Karpas-422 (cell line): ENCODE data around the gene NRP2. TPM values are rescaled to one million over a fixed set of nuclear protein-coding genes. Genes with fewer than 3 reads are reported as not detected.

Experiments
- DNase-seq: peaks from one replicate; pipeline ENCODE4 v3.0.0-alpha.2; 2015
- H2AFZ ChIP-seq: fragments of 200-600 bp; sonication (generic); 2 replicates; pipeline ENCODE4 v1.6.1; 2014; ENCODE audit warnings: antibody characterized with exemption, low read length, mixed read lengths
- H3K27ac ChIP-seq: fragments of 200-600 bp; sonication (generic); 2 replicates; pipeline ENCODE4 v1.5.1; 2014; ENCODE audit warnings: mild to moderate bottlenecking, low read length, moderate library complexity
- H3K27me3 ChIP-seq: fragments of 200-600 bp; sonication (generic); 2 replicates; pipeline ENCODE4 v1.6.1; 2014; ENCODE audit warnings: low read length, mixed read lengths
- H3K36me3 ChIP-seq: fragments of 200-600 bp; sonication (generic); 2 replicates; pipeline ENCODE4 v1.6.1; 2014; ENCODE audit warnings: low read length, mixed read lengths; ENCODE audit not compliant: insufficient read depth
- H3K4me1 ChIP-seq: fragments of 200-600 bp; sonication (generic); 2 replicates; pipeline ENCODE4 v1.6.1; 2014; ENCODE audit warnings: mild to moderate bottlenecking, low read length, mixed read lengths
- H3K4me2 ChIP-seq: fragments of 200-600 bp; sonication (generic); 2 replicates; pipeline ENCODE4 v1.6.1; 2014; ENCODE audit warnings: low read length, low read depth, mild to moderate bottlenecking; ENCODE audit not compliant: poor library complexity, severe bottlenecking
- H3K4me3 ChIP-seq: fragments of 200-600 bp; sonication (generic); 2 replicates; pipeline ENCODE4 v1.5.1; 2014; ENCODE audit warnings: mild to moderate bottlenecking, antibody characterized with exemption, low read length, mixed read lengths
- H3K79me2 ChIP-seq: fragments of 200-600 bp; sonication (generic); 2 replicates; pipeline ENCODE4 v1.6.1; 2014; ENCODE audit warnings: mild to moderate bottlenecking, low read length, mixed read lengths
- H3K9ac ChIP-seq: fragments of 200-600 bp; sonication (generic); 2 replicates; pipeline ENCODE4 v1.6.0; 2014; ENCODE audit warnings: low read length
- H3K9me2 ChIP-seq: fragments of 200-600 bp; sonication (generic), shearing (Covaris generic); replicated peaks from 2 replicates; pipeline ENCODE4 v1.6.0; 2014; ENCODE audit warnings: mild to moderate bottlenecking, low read length, moderate library complexity; ENCODE audit not compliant: insufficient read depth
- H3K9me3 ChIP-seq: fragments of 300-700, 200-600 bp; sonication (generic); 2 replicates; pipeline ENCODE4 v1.6.1; 2014; ENCODE audit warnings: low read length, mixed read lengths
- H4K20me1 ChIP-seq: fragments of 200-600 bp; sonication (generic); 2 replicates; pipeline ENCODE4 v1.6.1; 2014; ENCODE audit warnings: mild to moderate bottlenecking, antibody characterized with exemption, low read length, low read depth; ENCODE audit not compliant: insufficient read depth
- total RNA-seq: library from RNA; depleted of rRNA; stranded (reverse); fragments of >200 nt; shearing (Covaris generic); gene quantifications from 2 replicates; pipeline ENCODE4 v1.2.3, GENCODE V29; 2014; ENCODE audit warnings: low replicate concordance

NRP2 gene
- total RNA-seq, 1 experiment from 2014 or later: 4.4 TPM

DNA sequence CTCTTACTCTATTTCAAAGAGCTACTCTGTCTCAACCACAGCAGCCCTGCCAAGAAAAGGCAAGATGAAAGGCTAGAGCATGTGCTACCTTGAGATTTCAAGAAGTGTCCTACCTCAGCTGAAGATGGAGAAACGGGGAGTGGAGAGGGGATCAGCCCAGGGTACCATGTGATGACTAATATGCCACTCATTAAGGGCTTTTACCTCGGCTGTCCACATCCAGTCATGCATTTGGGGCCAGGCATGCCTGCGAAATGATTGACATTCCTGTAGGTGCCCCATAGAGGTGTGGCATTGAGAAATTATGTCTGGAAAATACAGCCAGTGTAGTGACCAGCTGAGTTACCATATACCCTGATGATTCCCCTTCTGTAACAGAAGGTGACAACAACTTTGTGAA lies 96.1 kb downstream of the NRP2 start:
- Histone ChIP-seq H3K9ac (no peak overlapping the region), H3K4me3 (no peak overlapping the region), H3K36me3 (no peaks in the 10 kb centered on the region), H3K9me2 (no peaks in the 10 kb centered on the region), H3K79me2 (no peaks in the 10 kb centered on the region), H3K27ac (no peak overlapping the region), H3K27me3 (no peaks in the 10 kb centered on the region), H4K20me1 (no peaks in the 10 kb centered on the region), H2AFZ (no peak overlapping the region), H3K4me2 (no peak overlapping the region), H3K4me1 (peaks cover 14% of the 10 kb centered on the region; the same call in 1 of the 2 replicates), H3K9me3 (no peaks in the 10 kb centered on the region)
- no peak for DNase-seq

GRCh38 chr2:205780645-205781044 lies 98.3 kb downstream of the NRP2 start:
- no peak overlapping the region for H3K4me2 ChIP-seq
- no peak overlapping the region for H3K4me3 ChIP-seq
- H3K9ac ChIP-seq: no peak overlapping the region
- no peaks in the 10 kb centered on the region for H3K9me3 ChIP-seq
- H3K9me2 ChIP-seq: no peaks in the 10 kb centered on the region
- no peak overlapping the region for H3K27ac ChIP-seq
- no peak overlapping the region for H2AFZ ChIP-seq
- no peaks in the 10 kb centered on the region for H3K27me3 ChIP-seq
- H4K20me1 ChIP-seq: no peaks in the 10 kb centered on the region
- H3K36me3 ChIP-seq: no peaks in the 10 kb centered on the region
- H3K79me2 ChIP-seq: no peaks in the 10 kb centered on the region
- DNase-seq: no peak
- H3K4me1 ChIP-seq: no peaks in the 10 kb centered on the region

- no peak for DNase-seq
- Histone ChIP-seq H3K4me1 (no peaks in the 10 kb centered on the region), H3K27ac (no peak overlapping the region)
Measured at GRCh38 chr2:205781244-205781931, 99.1 kb downstream of the NRP2 start.

DNA sequence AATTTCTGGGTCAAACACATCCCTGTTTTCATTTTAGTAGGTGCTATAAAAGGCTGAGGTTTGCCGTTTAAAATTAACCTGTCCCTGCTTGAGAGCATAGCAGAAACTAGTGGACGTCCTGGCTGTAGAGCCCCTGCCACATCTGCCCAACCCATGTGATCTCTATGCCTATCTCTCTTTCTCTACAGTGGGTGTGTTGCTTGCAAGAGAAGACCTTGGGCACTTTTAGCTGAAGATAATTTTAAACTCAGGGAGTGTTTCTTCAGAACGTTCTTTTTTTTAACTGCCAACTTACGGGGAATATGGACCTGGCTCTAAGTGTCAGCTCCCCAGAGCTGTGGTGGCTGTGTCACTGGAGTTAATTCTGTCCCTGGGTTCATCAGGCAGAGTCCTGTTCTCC lies 100.6 kb downstream of the NRP2 start:
- Histone ChIP-seq H3K4me2 (no peak overlapping the region), H2AFZ (no peak overlapping the region), H3K79me2 (no peaks in the 10 kb centered on the region), H3K27ac (no peak overlapping the region), H3K36me3 (no peaks in the 10 kb centered on the region), H3K9ac (no peak overlapping the region), H3K4me3 (no peak overlapping the region), H3K9me2 (no peaks in the 10 kb centered on the region), H3K9me3 (no peaks in the 10 kb centered on the region), H3K4me1 (no peaks in the 10 kb centered on the region), H4K20me1 (no peaks in the 10 kb centered on the region), H3K27me3 (no peaks in the 10 kb centered on the region)
- no peak for DNase-seq

More at GRCh38 chr2:205781244-205781931, 99.1 kb downstream of the NRP2 start:
- Histone ChIP-seq H2AFZ (no peak overlapping the region), H4K20me1 (no peaks in the 10 kb centered on the region), H3K79me2 (no peaks in the 10 kb centered on the region), H3K4me2 (no peak overlapping the region), H3K4me3 (no peak overlapping the region), H3K27me3 (no peaks in the 10 kb centered on the region), H3K9ac (no peak overlapping the region), H3K9me3 (no peaks in the 10 kb centered on the region), H3K36me3 (no peaks in the 10 kb centered on the region), H3K9me2 (no peaks in the 10 kb centered on the region)

DNA sequence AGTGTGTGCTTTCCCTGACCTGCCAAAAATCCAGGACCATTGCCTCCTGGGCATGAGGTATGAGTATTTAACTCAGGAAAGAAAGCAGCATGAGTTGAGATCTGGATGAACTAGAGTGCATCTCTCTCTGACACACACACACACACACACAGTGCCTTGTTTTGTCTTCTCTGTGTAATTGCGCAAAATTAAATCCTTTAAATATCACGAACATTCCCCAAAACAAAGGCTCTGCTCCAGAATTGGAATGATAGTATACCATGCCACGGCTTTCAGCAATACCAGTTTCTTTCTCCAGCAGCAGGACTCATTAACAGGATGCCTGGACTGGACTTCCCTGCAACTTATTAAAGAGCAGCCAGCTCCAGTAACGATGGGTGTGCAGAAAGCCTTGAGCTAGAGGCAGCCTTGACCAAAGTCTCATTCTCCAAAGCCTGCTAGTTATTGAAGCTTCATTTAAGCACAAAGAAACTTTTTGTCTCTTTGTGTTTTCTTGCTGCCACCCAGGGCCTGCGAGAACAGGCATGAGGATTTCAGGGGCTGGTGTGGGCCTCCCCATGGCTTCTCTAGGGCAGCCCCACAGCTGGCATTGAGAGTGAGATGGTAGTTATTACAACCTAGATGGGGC lies 101.7 kb downstream of the NRP2 start:
- Histone ChIP-seq H3K9me2 (no peaks in the 10 kb centered on the region), H3K27ac (no peak overlapping the region), H3K79me2 (no peaks in the 10 kb centered on the region), H3K9me3 (no peaks in the 10 kb centered on the region), H3K27me3 (no peaks in the 10 kb centered on the region), H3K4me2 (no peak overlapping the region), H4K20me1 (no peaks in the 10 kb centered on the region), H3K4me3 (no peak overlapping the region), H2AFZ (no peak overlapping the region), H3K4me1 (no peaks in the 10 kb centered on the region), H3K9ac (no peak overlapping the region), H3K36me3 (no peaks in the 10 kb centered on the region)
- no peak for DNase-seq

DNA sequence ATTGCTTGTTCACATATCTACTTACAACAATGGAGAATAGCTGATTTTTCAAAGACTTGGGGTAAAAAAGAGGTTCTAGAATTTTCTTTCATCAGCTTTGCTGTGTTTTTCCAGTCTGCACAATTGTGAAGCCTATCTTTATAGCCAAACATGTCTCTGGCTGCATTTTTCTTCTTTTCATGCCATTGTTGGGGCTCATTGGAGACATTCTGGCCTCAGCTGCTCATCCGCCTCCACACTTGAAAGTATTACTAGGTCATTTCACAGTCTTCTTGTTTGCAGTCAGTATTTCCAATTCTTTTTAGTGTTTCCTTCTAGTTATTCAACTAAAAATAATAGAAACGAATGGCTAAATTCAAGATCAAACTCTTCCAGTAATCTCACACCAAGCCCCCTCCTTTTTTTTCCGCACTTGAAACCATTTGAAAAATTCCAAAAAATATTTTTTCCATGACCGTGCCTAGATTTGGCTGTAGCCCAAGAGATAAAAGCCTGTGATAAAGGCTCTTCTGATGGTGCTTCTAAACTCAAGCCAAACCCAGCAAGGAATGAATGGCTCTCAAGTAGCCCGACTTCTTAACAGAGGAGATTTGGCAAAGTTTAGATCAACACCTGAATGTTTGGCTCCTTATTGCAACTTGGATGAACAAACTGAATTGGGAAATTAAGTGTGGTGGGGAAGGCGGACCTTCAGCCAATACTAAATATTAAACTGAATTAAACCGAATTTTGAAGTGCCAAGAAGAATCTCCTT lies 103.4 kb downstream of the NRP2 start:
- H3K27me3 ChIP-seq: no peaks in the 10 kb centered on the region
- no peaks in the 10 kb centered on the region for H3K36me3 ChIP-seq
- H3K79me2 ChIP-seq: no peaks in the 10 kb centered on the region
- no peak for DNase-seq
- no peak overlapping the region for H3K9ac ChIP-seq
- no peak overlapping the region for H3K4me3 ChIP-seq
- no peaks in the 10 kb centered on the region for H3K4me1 ChIP-seq
- H3K9me3 ChIP-seq: no peaks in the 10 kb centered on the region
- no peak overlapping the region for H2AFZ ChIP-seq
- H4K20me1 ChIP-seq: no peaks in the 10 kb centered on the region
- H3K27ac ChIP-seq: no peak overlapping the region
- H3K4me2 ChIP-seq: no peak overlapping the region
- no peaks in the 10 kb centered on the region for H3K9me2 ChIP-seq

GRCh38 chr2:205786976-205787375 lies 104.7 kb downstream of the NRP2 start:
- Histone ChIP-seq H3K9ac (no peak overlapping the region), H3K4me3 (no peak overlapping the region), H3K36me3 (no peaks in the 10 kb centered on the region), H3K4me1 (no peaks in the 10 kb centered on the region), H2AFZ (no peak overlapping the region), H3K27me3 (no peaks in the 10 kb centered on the region), H3K9me3 (no peaks in the 10 kb centered on the region), H3K9me2 (no peaks in the 10 kb centered on the region), H4K20me1 (no peaks in the 10 kb centered on the region), H3K79me2 (no peaks in the 10 kb centered on the region), H3K27ac (no peak overlapping the region), H3K4me2 (no peak overlapping the region)
- DNase-seq: no peak

DNA sequence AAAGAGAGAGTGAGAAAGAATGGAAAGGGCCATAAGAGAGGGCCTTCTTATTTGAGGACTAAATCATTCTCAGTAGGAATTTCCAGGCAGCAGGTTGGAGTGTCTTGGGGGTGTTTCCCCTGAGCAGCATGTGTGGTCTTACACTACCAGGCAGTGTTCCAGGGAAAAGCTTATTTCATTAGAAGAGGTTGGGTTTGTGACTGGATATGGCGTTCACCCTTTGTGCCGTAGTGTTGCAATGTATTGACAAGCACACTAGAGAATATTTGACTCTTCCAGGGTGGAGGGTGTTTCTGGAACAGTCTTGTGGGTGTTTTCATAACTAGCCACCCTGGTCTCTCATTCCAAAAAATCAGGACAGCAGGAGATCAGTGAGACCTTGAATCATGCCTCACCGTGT lies 105.5 kb downstream of the NRP2 start:
- H3K4me3 ChIP-seq: no peak overlapping the region
- H3K4me2 ChIP-seq: no peak overlapping the region
- H3K9ac ChIP-seq: no peak overlapping the region
- no peaks in the 10 kb centered on the region for H3K79me2 ChIP-seq
- no peaks in the 10 kb centered on the region for H3K4me1 ChIP-seq
- DNase-seq: no peak
- H3K9me2 ChIP-seq: no peaks in the 10 kb centered on the region
- no peaks in the 10 kb centered on the region for H3K9me3 ChIP-seq
- H3K36me3 ChIP-seq: no peaks in the 10 kb centered on the region
- no peaks in the 10 kb centered on the region for H4K20me1 ChIP-seq
- H2AFZ ChIP-seq: no peak overlapping the region
- no peaks in the 10 kb centered on the region for H3K27me3 ChIP-seq
- no peak overlapping the region for H3K27ac ChIP-seq
